ENCODE results near the gene PRKCZ. TPM values are rescaled to one million over a fixed set of nuclear protein-coding genes. Genes with fewer than 3 reads are reported as not detected.
A peak's percentile ranks its signal among the peaks of the same experiment; 100 is the strongest.

The PRKCZ gene
- total RNA-seq, 1 donor from 2014 or later, result 32.6 TPM

GRCh38 chr1:2221271-2221670, 171.1 kb downstream of the PRKCZ start:
- Histone ChIP-seq H3K9me3 (ENCODE audit: insufficient read depth, low read depth, low read length) (no peaks in the 10 kb centered on the region), H2AFZ (ENCODE audit: low read depth, low read length) (no peak overlapping the region), H3K4me2 (ENCODE audit: low read length) (no peak overlapping the region), H3K9ac (ENCODE audit: low read length) (no peak overlapping the region), H3K27ac (ENCODE audit: low read depth, low read length) (no peak overlapping the region), H3K27me3 (ENCODE audit: insufficient read depth, low read length) (no peaks in the 10 kb centered on the region), H4K20me1 (ENCODE audit: insufficient read depth, low read length) (no peaks in the 10 kb centered on the region), H3K4me3 (ENCODE audit: insufficient read depth, low read depth, low read length) (no peak overlapping the region), H3K79me2 (ENCODE audit: insufficient read depth, low read length) (no peaks in the 10 kb centered on the region), H3K36me3 (ENCODE audit: insufficient read depth, low read length) (no peaks in the 10 kb centered on the region), H3K4me1 (ENCODE audit: insufficient read depth, low read length) (no peaks in the 10 kb centered on the region)
- no peak for DNase-seq (ENCODE audit: low read depth)
- Mint-ChIP-seq H3K4me3 (ENCODE audit: unreplicated experiment) (no peak overlapping the region), H3K9me3 (ENCODE audit: unreplicated experiment) (peaks cover 2% of the 10 kb centered on the region), H3K27me3 (ENCODE audit: low read depth, unreplicated experiment) (peaks cover 4% of the 10 kb centered on the region), H3K4me1 (ENCODE audit: low read depth, unreplicated experiment) (peaks cover under 1% of the 10 kb centered on the region), H3K36me3 (ENCODE audit: low read depth, unreplicated experiment) (no peaks in the 10 kb centered on the region), H3K27ac (ENCODE audit: unreplicated experiment) (no peak overlapping the region)
- FAIRE-seq, result no peak
- TF ChIP-seq, protein P1, sequence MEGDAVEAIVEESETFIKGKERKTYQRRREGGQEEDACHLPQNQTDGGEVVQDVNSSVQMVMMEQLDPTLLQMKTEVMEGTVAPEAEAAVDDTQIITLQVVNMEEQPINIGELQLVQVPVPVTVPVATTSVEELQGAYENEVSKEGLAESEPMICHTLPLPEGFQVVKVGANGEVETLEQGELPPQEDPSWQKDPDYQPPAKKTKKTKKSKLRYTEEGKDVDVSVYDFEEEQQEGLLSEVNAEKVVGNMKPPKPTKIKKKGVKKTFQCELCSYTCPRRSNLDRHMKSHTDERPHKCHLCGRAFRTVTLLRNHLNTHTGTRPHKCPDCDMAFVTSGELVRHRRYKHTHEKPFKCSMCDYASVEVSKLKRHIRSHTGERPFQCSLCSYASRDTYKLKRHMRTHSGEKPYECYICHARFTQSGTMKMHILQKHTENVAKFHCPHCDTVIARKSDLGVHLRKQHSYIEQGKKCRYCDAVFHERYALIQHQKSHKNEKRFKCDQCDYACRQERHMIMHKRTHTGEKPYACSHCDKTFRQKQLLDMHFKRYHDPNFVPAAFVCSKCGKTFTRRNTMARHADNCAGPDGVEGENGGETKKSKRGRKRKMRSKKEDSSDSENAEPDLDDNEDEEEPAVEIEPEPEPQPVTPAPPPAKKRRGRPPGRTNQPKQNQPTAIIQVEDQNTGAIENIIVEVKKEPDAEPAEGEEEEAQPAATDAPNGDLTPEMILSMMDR (IDR thresholded peaks at IDR 0.05; ENCODE audit: insufficient read depth, low read depth, low read length), result no peak
- TF ChIP-seq EZH2 (IDR thresholded peaks at IDR 0.05; ENCODE audit: insufficient read depth, low read length), result no peak

GRCh38 chr1:2224170-2224584, 174.0 kb downstream of the PRKCZ start:
- Histone ChIP-seq H3K4me3 (ENCODE audit: insufficient read depth, low read depth, low read length) (no peak overlapping the region), H3K27ac (ENCODE audit: low read depth, low read length) (no peak overlapping the region), H4K20me1 (ENCODE audit: insufficient read depth, low read length) (peaks cover 5% of the 10 kb centered on the region), H3K9me3 (ENCODE audit: insufficient read depth, low read depth, low read length) (no peaks in the 10 kb centered on the region), H3K27me3 (ENCODE audit: insufficient read depth, low read length) (no peaks in the 10 kb centered on the region), H2AFZ (ENCODE audit: low read depth, low read length) (no peak overlapping the region), H3K79me2 (ENCODE audit: insufficient read depth, low read length) (peaks cover 6% of the 10 kb centered on the region), H3K4me2 (ENCODE audit: low read length) (no peak overlapping the region), H3K4me1 (ENCODE audit: insufficient read depth, low read length) (peaks cover 7% of the 10 kb centered on the region), H3K36me3 (ENCODE audit: insufficient read depth, low read length) (no peaks in the 10 kb centered on the region), H3K9ac (ENCODE audit: low read length) (no peak overlapping the region)
- H3K9me3 Mint-ChIP-seq (ENCODE audit: unreplicated experiment), result peaks cover 2% of the 10 kb centered on the region
- no peak overlapping the region for H3K27ac Mint-ChIP-seq (ENCODE audit: unreplicated experiment)
- H3K4me1 Mint-ChIP-seq (ENCODE audit: low read depth, unreplicated experiment), result peaks cover 1% of the 10 kb centered on the region
- DNase-seq (ENCODE audit: low read depth) (no peak), FAIRE-seq (no peak)
- no peak overlapping the region for H3K4me3 Mint-ChIP-seq (ENCODE audit: unreplicated experiment)
- TF ChIP-seq EZH2 (IDR thresholded peaks at IDR 0.05; ENCODE audit: insufficient read depth, low read length), result no peak
- TF ChIP-seq, protein P1 (IDR thresholded peaks at IDR 0.05; ENCODE audit: insufficient read depth, low read depth, low read length), result no peak
- no peaks in the 10 kb centered on the region for H3K36me3 Mint-ChIP-seq (ENCODE audit: low read depth, unreplicated experiment)
- peaks cover 4% of the 10 kb centered on the region for H3K27me3 Mint-ChIP-seq (ENCODE audit: low read depth, unreplicated experiment)

- H3K4me1 ChIP-seq (ENCODE audit: insufficient read depth, low read length), result peaks cover 7% of the 10 kb centered on the region
- H4K20me1 ChIP-seq (ENCODE audit: insufficient read depth, low read length), result peaks cover 11% of the 10 kb centered on the region
- no peak for TF ChIP-seq EZH2 (IDR thresholded peaks at IDR 0.05; ENCODE audit: insufficient read depth, low read length)
- TF ChIP-seq, protein P1 (IDR thresholded peaks at IDR 0.05; ENCODE audit: insufficient read depth, low read depth, low read length), result no peak
- no peaks in the 10 kb centered on the region for H3K9me3 ChIP-seq (ENCODE audit: insufficient read depth, low read depth, low read length)
- H3K36me3 ChIP-seq (ENCODE audit: insufficient read depth, low read length), result no peaks in the 10 kb centered on the region
- DNase-seq (ENCODE audit: low read depth) (no peak), FAIRE-seq (no peak)
- H3K9ac ChIP-seq (ENCODE audit: low read length), result no peak overlapping the region
- H3K4me3 ChIP-seq (ENCODE audit: insufficient read depth, low read depth, low read length), result no peak overlapping the region
- Mint-ChIP-seq H3K27me3 (ENCODE audit: low read depth, unreplicated experiment) (peaks cover 4% of the 10 kb centered on the region), H3K4me3 (ENCODE audit: unreplicated experiment) (peak overlapping the region; percentile 45), H3K9me3 (ENCODE audit: unreplicated experiment) (no peaks in the 10 kb centered on the region), H3K27ac (ENCODE audit: unreplicated experiment) (peak overlapping the region; percentile 18), H3K36me3 (ENCODE audit: low read depth, unreplicated experiment) (no peaks in the 10 kb centered on the region), H3K4me1 (ENCODE audit: low read depth, unreplicated experiment) (peaks cover 1% of the 10 kb centered on the region)
- no peaks in the 10 kb centered on the region for H3K27me3 ChIP-seq (ENCODE audit: insufficient read depth, low read length)
- no peak overlapping the region for H3K4me2 ChIP-seq (ENCODE audit: low read length)
- H2AFZ ChIP-seq (ENCODE audit: low read depth, low read length), result no peak overlapping the region
- no peak overlapping the region for H3K27ac ChIP-seq (ENCODE audit: low read depth, low read length)
- peaks cover 13% of the 10 kb centered on the region for H3K79me2 ChIP-seq (ENCODE audit: insufficient read depth, low read length)
These were observed 174.6 kb downstream of the PRKCZ start for GRCh38 chr1:2224631-2225428.

Measured in astrocyte (in vitro differentiated cells and primary cell).